Erythroblast (primary cell): Measurements from ENCODE around the gene LRP1B.
"Not testable (repeated sequence)": the region's sequence is repeated elsewhere in the genome, so short reads cannot be mapped to it uniquely, and the experiment has no call there.

Source experiments
- DNase-seq, 2 experiments: peaks; one replicate each; lab custom pipeline; 2025; lab: John Stamatoyannopoulos, UW
- GATA1 ChIP-seq: IDR thresholded peaks from 2 replicates; pipeline ENCODE4 v1.6.1; 2011; ENCODE audit warnings: low read depth, mild to moderate bottlenecking, control low read depth, low read length, moderate library complexity
- POLR2A ChIP-seq: IDR thresholded peaks from 2 replicates; pipeline ENCODE4 v1.6.1; 2011; ENCODE audit warnings: mild to moderate bottlenecking, low read length

Gene LRP1B

DNA sequence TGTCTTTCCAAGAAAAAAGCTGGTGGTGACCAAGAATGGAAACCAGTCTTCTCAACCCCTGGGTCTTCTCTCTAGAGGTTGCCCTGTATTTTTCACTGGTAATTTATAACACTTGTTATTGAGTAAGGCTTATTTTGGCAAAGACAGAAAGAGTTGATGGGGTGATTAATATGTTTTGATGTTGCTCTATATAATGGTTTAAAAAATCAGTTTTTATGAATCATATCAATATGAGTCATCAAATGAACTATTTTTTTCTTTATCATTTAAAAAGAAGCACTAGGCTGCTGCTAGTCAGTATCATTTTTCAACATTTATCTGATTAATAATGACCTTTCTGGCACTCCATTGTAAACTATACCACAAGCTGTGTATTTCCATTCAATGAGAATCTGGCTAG is 1142.2 kb downstream of the LRP1B start:
- TF ChIP-seq POLR2A (no peak), GATA1 (no peak)

GRCh38 chr2:140986456-140986855 is 1144.4 kb downstream of the LRP1B start:
- DNase-seq = no peak

More for the DNA sequence above, 1142.2 kb downstream of the LRP1B start:
- no peak for DNase-seq

DNA sequence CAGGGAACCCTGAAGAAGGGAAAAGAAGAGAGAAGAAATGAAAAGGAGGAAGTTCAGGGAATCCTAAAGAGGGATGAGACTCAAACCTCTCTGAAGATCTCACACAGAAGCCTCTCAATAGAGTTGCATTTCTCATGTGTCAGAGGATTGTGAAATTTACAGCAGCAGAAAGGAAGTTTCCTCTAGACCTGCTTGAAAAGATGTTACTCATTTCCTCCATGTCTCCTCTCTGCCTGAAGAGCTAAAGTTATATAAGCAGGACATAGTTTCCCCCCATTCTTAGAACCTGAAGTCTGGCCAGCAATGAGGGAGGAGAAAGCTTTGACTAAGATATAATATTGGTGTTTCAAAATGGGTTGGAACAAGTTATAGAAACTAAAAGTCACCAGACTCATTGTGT is 1155.6 kb downstream of the LRP1B start:
- DNase-seq = no peak
- no peak for TF ChIP-seq GATA1
- no peak for TF ChIP-seq POLR2A

More at GRCh38 chr2:140986456-140986855, 1144.4 kb downstream of the LRP1B start:
- no peak for TF ChIP-seq POLR2A
- TF ChIP-seq GATA1 = no peak

DNA sequence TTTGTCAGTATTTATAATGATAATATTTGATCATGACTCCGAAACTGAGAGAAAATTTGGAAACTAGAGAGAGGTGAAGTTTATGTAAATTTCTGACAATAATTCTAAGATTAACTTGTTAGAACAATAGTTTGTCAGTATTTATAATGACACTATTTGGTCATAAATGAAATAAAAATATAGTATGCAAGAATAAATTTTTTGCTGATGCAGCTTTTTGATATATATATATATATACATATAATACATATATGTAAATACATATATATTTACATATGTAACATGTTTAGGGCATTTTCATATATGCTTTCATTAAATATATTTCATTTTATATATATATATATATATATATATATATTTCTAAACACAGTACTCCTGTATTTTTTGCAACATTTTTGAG is 1158.1 kb downstream of the LRP1B start:
- no peak for DNase-seq
- TF ChIP-seq POLR2A (no peak), GATA1 (no peak)

GRCh38 chr2:140964324-140964723 is 1166.5 kb downstream of the LRP1B start:
- DNase-seq = not testable (repeated sequence)

- TF ChIP-seq GATA1 (no peak), POLR2A (no peak)
- no peak for DNase-seq
Observed at GRCh38 chr2:140949932-140950331, 1180.9 kb downstream of the LRP1B start.

GRCh38 chr2:140947236-140947635 is 1183.6 kb downstream of the LRP1B start:
- no peak for TF ChIP-seq GATA1
- TF ChIP-seq POLR2A = no peak
- no peak for DNase-seq

- no peak for DNase-seq
- TF ChIP-seq POLR2A (no peak), GATA1 (no peak)
Observed at GRCh38 chr2:140943867-140944266, 1186.9 kb downstream of the LRP1B start.

DNA sequence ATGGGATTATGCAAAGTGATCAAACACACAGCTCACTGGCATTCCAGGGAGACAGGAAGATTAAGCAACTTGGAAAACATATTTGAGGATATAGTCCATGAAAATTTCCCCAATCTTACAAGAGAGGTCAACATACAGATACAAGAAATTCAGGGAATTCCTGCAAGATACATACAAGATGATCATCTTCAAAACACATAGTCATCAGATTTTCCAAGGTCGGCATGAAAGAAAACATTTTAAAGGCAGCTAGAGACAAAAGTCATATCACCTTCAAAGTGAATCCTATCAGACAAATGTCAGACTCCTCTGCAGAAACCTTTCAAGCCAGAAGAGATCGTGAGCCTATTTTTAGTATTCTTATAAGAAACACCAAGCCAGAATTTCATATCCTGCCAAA is 1188.5 kb downstream of the LRP1B start:
- no peak for TF ChIP-seq GATA1
- TF ChIP-seq POLR2A = no peak
- DNase-seq = no peak

DNA sequence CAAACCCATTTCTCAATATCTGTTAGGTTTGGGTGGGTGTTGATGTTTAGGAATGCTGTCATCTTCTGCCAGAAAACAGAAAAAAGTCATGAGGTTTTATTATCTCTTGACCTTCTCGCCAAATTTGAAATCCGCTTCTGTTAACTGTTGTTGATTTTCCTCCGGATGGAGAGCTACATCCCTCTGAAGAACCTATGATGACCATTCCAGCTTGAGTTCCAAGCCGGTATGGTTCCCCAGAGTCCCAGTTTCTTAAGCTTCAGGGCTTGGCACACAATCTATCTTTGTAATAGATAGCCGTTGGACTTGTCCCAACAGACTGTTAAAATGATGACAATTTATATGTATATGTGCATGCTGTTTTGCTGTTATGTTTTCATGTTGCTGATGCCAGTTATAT is 1201.0 kb downstream of the LRP1B start:
- DNase-seq = no peak
- TF ChIP-seq POLR2A (no peak), GATA1 (no peak)

- DNase-seq = no peak
- TF ChIP-seq GATA1 (no peak), POLR2A (no peak)
Observed at GRCh38 chr2:140918426-140918825, 1212.4 kb downstream of the LRP1B start.

- no peak for TF ChIP-seq POLR2A
- DNase-seq = no peak
Observed at GRCh38 chr2:140916410-140916809, 1214.4 kb downstream of the LRP1B start.

DNA sequence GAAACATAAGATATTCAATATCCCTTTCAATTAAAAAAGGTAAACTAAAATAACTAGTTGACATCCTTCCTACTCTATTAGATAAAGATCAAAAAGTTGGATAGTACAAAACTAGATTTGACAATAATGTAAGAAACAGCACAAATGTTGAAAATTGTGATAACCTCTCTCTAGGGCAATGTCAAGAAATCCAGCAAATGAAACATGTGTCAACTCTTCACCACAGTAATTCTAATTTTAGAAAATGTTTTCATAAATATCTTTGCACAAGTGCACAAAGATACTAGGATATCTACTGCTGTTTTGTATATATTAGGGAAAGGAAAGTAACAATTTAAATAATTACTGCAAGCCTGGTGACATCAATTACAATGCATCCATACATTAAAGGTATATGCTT is 1220.1 kb downstream of the LRP1B start:
- no peak for DNase-seq

DNA sequence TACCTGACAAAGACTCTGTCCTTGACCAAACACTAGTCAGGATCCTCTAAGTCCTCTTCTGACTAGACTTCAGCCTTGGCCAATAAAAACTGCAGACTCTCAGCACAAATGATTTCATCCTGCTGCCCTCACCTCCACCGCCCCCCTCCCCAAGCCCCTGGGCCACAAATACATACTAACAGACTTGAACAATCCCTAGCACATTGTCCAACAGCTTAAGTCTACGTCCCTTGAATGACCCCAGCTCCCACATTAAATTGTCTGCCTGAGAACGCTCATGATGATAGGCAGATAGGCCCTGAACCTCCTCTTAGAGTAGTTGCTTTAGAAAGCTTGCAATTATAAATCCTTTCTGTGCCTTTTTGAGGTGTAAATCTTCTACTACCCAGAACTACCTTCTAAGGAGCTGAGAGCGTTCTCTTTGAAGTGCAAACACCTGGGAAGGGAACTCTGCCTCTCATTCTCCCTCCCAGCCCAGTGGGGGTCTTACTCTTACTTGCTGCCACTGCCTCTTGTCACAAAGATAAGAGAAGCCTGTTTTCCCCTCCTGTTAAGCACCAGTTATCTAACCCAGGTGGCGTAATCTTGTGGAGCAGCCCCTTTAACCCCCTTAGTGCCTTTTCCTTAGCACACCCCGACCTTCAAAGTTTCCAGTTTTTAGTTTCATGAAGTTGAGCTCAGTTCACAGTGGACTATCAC is 1225.6 kb downstream of the LRP1B start:
- TF ChIP-seq GATA1 = no peak
- TF ChIP-seq POLR2A = no peak
- DNase-seq = no peak

More for the DNA sequence above, 1220.1 kb downstream of the LRP1B start:
- TF ChIP-seq GATA1 (no peak), POLR2A (no peak)

GRCh38 chr2:140895378-140895777 is 1235.4 kb downstream of the LRP1B start:
- no peak for TF ChIP-seq POLR2A
- no peak for TF ChIP-seq GATA1
- no peak for DNase-seq
